GM18951 (cell line): ENCODE data around the gene TNRC6B.
"Not testable (repeated sequence)": the region's sequence is repeated elsewhere in the genome, so short reads cannot be mapped to it uniquely, and the experiment has no call there.

Experiments
- POLR2A ChIP-seq: IDR thresholded peaks from 4 replicates; pipeline ENCODE4 v1.6.1; 2011; ENCODE audit warnings: mild to moderate bottlenecking; ENCODE audit not compliant: insufficient read length, insufficient read depth; ENCODE audit errors: extremely low read depth
- in situ Hi-C: fragments of 300-500 bp; cut with MboI; formaldehyde crosslinking; loops from one replicate; pipeline ENCODE4 v1.12.0; 2022; ENCODE audit warnings: low sequenced_read_pairs, mixed read lengths, inconsistent platforms; ENCODE audit not compliant: unreplicated experiment

TNRC6B gene, protein sequence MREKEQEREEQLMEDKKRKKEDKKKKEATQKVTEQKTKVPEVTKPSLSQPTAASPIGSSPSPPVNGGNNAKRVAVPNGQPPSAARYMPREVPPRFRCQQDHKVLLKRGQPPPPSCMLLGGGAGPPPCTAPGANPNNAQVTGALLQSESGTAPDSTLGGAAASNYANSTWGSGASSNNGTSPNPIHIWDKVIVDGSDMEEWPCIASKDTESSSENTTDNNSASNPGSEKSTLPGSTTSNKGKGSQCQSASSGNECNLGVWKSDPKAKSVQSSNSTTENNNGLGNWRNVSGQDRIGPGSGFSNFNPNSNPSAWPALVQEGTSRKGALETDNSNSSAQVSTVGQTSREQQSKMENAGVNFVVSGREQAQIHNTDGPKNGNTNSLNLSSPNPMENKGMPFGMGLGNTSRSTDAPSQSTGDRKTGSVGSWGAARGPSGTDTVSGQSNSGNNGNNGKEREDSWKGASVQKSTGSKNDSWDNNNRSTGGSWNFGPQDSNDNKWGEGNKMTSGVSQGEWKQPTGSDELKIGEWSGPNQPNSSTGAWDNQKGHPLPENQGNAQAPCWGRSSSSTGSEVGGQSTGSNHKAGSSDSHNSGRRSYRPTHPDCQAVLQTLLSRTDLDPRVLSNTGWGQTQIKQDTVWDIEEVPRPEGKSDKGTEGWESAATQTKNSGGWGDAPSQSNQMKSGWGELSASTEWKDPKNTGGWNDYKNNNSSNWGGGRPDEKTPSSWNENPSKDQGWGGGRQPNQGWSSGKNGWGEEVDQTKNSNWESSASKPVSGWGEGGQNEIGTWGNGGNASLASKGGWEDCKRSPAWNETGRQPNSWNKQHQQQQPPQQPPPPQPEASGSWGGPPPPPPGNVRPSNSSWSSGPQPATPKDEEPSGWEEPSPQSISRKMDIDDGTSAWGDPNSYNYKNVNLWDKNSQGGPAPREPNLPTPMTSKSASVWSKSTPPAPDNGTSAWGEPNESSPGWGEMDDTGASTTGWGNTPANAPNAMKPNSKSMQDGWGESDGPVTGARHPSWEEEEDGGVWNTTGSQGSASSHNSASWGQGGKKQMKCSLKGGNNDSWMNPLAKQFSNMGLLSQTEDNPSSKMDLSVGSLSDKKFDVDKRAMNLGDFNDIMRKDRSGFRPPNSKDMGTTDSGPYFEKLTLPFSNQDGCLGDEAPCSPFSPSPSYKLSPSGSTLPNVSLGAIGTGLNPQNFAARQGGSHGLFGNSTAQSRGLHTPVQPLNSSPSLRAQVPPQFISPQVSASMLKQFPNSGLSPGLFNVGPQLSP (N-terminal part only)

DNA sequence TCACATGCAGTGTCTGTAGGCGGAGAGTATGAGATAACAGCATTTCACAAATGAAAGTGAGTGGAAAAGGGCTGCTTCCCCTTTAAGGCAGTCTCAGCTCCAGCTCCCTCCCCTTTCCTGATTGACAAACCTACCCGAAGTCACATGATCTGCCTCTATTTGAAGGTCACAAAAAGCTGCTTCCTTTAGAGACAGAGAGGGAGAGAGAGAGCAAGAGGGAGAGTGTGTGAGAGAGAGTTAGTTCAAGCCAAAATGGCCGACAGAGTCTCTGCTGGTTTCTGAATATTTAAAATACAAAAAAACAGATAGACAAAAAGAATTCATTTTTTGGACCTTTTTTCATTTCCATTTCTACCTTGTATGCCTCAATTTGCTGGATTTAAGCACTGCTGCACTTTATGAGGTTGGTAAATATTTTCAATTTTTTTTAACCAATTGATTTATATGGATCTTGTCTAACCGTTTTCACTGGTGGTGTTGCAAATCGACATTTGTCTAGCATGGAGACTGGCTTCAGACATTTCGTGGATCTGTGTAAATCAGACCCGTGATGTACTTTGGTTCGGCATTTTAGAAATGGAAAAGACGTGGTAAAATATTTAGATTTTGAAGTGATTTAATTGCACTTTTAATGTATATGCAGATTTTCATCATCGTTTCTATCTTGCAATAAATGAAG, at the start of gene TNRC6B:
Gene TNRC6B, plus strand, starts transcription at position 188 of the 679 bp plus-strand sequence. Its CDS starts 211 bp downstream, at position 399.
- TF ChIP-seq POLR2A = peak; percentile 87
- in situ Hi-C loops = no loop called here

DNA sequence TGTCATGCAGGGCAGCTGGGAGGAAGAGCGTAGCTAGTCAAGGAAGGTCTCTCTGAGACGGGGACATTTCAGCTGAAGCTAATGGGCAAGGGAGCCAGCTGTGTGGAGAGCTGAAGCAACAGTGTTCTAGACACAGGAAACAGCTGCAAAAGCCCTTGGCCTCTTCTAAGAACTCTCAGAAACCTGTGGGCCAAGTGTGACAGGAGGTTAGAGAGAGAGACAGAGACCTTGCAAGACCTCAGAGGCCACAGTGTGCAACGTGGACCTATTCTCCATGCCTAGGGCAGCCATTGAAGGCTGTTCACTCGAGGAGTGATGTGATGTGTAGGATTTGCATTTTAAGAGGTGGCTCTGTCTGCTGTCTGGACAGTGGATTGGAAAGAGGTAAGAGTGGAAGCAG, 48.7 kb upstream of the TNRC6B start:
- in situ Hi-C loops = no loop called here
- no peak for TF ChIP-seq POLR2A

DNA sequence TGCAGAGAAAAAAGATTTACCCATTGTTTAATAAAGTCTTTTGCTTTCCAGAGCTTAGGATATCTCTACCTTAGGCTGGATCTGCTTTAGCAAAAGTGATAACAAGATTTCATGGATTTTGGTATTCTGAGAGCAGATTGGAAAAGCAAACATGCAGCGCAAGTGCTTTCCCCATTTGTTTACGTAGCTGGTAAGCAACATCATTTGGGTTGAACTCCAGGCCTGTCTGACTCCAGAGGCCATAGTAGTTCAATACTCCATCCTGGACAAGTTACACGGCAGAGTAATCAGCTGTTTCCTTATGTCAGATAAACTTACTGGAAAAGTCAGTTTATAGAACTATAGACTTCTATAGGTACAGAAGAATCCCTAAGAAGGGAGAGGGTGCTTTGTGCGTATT, 40.6 kb upstream of the TNRC6B start:
- in situ Hi-C loops = no loop called here
- no peak for TF ChIP-seq POLR2A

DNA sequence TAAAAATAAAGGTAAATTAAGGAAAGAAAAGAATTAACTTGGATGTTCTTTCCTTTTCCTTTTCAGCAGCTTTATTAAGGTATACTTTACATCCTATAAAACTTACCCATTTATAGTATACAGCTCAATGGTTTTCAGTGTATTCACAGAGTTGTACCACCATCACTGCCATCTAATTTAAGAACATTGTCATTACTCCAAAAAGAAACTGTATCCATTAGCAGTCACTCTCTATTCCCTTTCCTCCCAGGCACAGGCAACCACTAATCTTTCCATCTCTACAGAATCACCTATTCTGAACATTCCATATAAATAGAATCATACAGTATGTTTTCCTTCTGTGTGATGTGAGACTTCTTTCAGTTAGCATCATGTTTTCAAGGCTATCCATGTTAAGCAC, 38.9 kb upstream of the TNRC6B start:
- in situ Hi-C loops = no loop called here
- no peak for TF ChIP-seq POLR2A

DNA sequence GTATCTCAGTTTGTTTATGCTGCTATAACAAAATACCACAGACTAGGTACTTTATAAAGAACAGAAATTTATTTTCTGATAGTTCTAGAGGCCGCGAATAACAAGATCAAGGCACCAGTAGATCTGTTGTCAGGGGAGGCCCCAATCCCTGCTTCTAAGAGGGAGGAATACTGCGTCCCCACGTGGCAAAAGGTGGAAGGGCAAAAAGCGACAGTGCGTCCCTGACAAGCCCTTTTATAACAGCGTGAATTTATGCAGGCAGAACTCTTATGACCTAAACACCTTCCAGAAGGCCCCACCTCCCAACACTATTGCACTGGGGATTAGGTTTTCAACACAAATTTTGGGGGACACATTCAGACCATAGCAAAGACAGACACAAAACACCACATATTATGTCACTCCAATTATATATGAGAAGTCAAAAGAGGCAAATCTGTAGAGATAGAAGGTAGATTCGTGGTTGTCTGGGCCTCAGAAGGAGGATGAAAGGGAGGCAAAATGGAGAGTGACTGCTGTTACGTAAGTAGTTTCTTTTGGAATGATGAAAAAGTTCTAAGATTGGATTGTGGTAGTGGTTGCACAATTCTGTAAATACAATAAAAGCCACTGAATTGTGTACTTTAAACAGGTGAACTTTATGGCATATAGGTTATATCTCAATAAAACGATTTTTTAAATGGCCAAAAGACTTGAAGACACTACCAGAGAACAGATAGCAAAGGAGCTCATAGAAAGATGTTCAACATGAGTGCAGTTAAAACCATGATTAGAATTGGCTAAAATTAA, 30.1 kb upstream of the TNRC6B start:
- no peak for TF ChIP-seq POLR2A

DNA sequence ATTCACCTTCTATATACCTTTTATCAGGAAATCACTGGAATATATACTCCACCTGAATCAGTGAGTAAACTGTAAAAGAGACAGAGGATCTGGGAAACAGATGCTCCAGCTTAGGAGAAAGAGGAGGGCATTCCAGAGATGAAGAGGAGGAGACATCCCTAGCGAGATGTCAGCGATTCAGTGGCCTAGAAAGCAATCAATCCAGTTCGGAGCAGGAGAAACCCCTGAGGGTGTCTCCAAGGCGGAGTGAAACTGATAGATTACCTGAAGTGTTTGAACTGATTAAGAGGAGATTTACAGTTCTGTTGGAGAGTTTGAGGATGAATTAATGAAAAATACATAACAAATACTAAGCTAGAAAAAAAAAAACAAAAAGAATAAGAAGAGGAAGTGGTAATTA, 24.5 kb upstream of the TNRC6B start:
- no peak for TF ChIP-seq POLR2A
- in situ Hi-C loops = no loop called here

More for the DNA sequence above, 30.1 kb upstream of the TNRC6B start:
- in situ Hi-C loops = no loop called here

DNA sequence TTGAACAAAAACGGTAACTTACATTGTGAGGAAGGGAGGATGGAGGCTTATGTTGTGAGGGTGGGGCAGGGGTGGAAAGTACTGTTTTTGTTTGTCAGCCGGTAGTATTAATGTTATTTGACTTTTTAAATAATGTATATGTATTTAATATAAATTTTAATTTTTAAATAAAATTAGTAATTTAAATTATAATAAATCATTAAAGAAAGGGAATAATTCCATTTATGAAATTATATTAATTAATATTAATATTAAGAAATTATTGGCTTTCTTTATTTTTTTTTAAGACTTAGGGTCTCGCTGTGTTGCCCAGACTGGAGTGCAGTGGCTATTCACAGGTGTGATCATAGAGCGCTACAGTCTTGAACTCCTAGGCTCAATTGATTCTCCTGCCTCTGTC, 24.0 kb upstream of the TNRC6B start:
- in situ Hi-C loops = no loop called here

DNA sequence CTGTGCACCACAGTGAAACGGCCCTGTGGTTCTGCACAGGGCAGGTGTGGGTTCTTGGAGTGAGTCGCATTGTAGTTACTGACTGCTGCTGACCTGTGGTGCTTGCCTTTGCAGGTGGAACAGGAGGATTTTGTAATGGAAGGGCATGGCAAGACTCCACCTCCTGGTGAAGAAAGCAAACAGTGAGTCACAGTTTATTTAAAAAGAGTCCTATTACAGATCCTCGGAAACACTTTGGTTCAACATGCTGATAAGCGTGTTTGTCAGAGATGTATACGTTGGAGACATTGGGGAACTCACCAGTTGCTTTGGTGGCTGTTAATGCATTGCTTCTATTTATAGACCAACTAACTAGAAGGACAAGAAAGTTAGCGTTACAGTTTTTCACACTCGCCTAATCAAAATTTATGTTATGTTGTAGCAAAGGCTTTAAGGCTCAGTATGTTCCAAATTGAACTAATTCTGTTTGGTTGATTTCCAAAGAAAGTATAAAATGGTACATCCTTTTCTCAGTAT, 21.7 kb upstream of the TNRC6B start:
- in situ Hi-C loops = no loop called here
- TF ChIP-seq POLR2A = no peak

More for the DNA sequence above, 24.0 kb upstream of the TNRC6B start:
- no peak for TF ChIP-seq POLR2A

DNA sequence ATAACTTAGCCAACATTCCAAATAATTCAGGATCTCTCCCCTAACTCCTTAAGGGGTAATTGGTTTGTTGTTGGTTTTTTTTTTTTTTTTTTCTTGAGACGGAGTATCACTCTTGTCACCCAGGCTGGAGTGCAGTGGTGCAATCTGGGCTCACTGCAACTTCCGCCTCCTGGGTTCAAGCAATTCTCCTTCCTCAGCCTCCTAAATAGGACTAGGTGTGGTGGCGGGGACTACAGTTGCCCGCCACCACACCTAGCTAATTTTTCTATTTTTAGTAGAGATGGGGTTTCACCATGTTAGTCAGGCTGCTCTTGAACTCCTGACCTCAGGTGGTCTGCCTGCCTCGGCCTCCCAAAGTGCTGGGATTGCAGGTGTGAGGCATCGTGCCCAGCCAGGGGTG, 21.0 kb upstream of the TNRC6B start:
- in situ Hi-C loops = not testable (repeated sequence)

DNA sequence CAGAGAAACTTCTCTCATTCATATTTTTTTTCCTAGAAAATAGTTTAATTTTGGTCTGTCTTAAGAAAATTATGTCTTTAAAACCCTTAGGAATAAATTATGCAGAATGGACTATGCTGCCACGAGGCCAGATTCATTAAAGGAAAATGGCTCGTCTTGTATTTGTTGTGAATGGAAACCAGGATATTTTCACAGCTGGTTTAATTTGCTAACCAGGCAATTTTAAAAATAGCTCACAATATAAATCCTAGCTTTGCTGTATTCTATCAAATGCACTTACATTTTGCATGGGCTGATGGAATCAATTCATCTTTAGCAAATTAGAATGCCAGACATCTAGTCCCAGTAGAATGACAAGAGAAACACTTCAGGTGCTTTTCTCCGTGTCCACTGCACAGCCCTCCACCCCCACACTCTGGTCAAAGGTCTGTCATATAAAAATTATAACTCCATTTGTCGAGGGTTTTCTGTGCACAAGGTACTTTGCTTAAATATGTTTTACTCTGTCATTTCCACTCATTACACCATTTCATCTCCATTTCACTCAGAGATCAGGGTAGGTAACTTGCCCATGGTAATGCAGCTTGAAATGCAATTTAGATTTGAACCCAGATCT, 20.3 kb upstream of the TNRC6B start:
- in situ Hi-C loops = no loop called here
- no peak for TF ChIP-seq POLR2A

DNA sequence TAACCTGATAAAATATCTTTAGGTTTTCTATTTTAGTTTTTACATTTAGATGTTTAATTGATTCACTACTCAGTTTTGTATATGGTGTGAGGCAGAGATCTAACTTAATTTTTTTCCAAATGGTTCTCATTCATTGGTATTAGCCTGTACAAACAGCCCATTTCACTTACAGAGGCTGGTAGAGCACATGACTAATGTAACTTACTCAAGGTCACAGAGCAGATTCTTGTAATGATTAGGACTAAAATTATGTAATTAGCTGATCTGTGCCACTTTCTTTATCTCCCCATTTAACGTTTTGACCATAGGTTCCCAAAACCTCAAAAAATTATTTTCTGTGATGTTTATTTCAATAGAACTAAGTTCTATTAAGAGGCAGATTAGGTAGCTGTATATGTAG, 16.5 kb upstream of the TNRC6B start:
- TF ChIP-seq POLR2A = no peak
- in situ Hi-C loops = no loop called here

DNA sequence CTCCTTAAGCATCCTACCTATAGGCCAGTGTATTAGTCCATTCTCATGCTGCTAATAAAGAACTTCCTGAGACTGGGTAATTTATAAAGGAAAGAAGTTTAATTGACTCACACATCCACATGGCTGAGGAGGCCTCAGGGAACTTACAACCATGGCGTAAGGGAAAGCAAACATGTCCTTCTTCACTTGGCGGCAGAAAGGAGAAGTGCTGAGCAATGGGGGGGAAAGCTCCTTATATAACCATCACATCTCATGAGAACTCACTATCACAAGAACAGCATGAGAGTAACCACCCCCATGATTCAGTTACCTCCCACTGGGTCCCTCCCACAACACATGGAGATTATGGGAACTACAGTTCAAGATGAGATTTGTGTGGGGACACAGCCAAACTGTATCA, 12.2 kb upstream of the TNRC6B start:
- in situ Hi-C loops = not testable (repeated sequence)
